Adipocyte (in vitro differentiated cells): ENCODE results near the gene GDF9.

Experiments used
- DNase-seq: peaks from one replicate; pipeline ENCODE4 v3.0.0-alpha.2; 2015; ENCODE audit warnings: low read depth
- H3K27me3 ChIP-seq: replicated peaks from 2 replicates; pipeline ENCODE4 v1.7.0; 2013; ENCODE audit warnings: mild to moderate bottlenecking, low read length, moderate library complexity; ENCODE audit not compliant: control insufficient read depth, insufficient read depth
- H3K36me3 ChIP-seq: 2 replicates; pipeline ENCODE4 v1.7.0; 2013; ENCODE audit warnings: low read length, mild to moderate bottlenecking, moderate library complexity; ENCODE audit not compliant: control insufficient read depth, insufficient read depth, severe bottlenecking
- H3K4me1 ChIP-seq: 2 replicates; pipeline ENCODE4 v1.7.0; 2013; ENCODE audit warnings: mild to moderate bottlenecking, low read length, moderate library complexity; ENCODE audit not compliant: control insufficient read depth, insufficient read depth
- H3K4me3 ChIP-seq: 2 replicates; pipeline ENCODE4 v1.7.0; 2013; ENCODE audit warnings: mild to moderate bottlenecking, low read length, moderate library complexity
- H3K9ac ChIP-seq: 2 replicates; pipeline ENCODE4 v1.7.0; 2013; ENCODE audit warnings: mild to moderate bottlenecking, low read length, moderate library complexity
- H3K9me3 ChIP-seq: 2 replicates; pipeline ENCODE4 v1.7.0; 2013; ENCODE audit warnings: mild to moderate bottlenecking, low read length, moderate library complexity; ENCODE audit not compliant: control insufficient read depth

GDF9 gene, protein sequence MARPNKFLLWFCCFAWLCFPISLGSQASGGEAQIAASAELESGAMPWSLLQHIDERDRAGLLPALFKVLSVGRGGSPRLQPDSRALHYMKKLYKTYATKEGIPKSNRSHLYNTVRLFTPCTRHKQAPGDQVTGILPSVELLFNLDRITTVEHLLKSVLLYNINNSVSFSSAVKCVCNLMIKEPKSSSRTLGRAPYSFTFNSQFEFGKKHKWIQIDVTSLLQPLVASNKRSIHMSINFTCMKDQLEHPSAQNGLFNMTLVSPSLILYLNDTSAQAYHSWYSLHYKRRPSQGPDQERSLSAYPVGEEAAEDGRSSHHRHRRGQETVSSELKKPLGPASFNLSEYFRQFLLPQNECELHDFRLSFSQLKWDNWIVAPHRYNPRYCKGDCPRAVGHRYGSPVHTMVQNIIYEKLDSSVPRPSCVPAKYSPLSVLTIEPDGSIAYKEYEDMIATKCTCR

DNA sequence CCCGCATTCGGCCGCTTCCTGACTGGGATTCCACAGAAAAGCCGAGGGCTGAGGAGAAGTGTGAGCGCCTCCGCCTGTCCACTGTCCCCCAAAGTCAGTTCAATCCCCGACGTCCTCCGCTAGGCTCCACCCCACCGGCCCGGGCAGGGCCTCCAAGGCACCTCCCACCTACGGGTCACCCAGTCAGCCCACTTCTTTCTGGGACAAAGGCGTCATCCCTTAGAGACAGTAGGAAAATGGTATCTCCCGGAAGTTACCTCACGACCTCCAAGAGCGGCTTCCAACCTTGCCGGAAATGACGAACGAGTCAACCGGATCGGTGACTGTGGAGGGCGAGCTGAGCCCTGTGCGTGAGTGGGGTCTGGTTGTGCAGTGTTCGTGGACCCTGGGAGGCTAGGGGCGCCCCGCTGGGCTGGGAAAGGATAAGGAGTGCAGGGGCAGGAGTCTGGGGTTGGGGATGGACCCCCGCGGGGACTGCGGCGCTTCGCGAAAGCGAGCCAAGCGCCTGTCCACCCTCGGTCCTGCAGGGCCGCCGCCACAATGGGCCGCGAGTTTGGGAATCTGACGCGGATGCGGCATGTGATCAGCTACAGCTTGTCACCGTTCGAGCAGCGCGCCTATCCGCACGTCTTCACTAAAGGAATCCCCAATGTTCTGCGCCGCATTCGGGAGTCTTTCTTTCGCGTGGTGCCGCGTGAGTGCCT, at the start of gene GDF9, which contains the start of gene UQCRQ:
Gene GDF9, minus strand, starts transcription at position 128 of the 704 bp plus-strand sequence. CDS start 1,936 bp downstream, outside the sequence.
Gene UQCRQ, plus strand, starts transcription at position 301 of the 704 bp plus-strand sequence. Its CDS starts 240 bp downstream, at position 541.
- H3K27me3 ChIP-seq: no peaks in the 10 kb centered on the region
- H3K9me3 ChIP-seq: no peaks in the 10 kb centered on the region
- DNase-seq: peak; percentile 100
- peak within 1 kb of the TSS; percentile 89 for H3K4me3 ChIP-seq
- H3K4me1 ChIP-seq: peaks cover 11% of the 10 kb centered on the region
- H3K36me3 ChIP-seq: peaks cover 26% of the 10 kb centered on the region
- peak within 1 kb of the TSS; percentile 93 for H3K9ac ChIP-seq

DNA sequence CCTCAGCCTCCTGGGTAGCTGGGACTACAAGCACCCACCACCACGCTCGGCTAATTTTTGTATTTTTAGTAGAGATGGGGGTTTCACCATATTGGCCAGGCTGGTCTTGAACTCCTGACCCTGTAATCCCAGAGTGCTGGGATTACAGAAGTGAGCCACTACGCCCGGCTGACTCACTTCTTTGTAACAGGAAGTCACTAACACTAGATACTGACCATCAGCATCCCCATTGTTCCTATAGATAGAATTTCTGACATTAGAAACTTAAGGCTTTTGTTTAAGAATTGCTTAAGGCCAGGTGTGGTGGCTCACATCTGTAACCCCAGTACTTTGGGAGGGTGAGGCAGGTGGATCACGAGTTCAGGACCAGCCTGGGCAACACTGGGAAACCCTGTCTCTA, 49.4 kb upstream of the GDF9 start:
- H3K9me3 ChIP-seq: no peaks in the 10 kb centered on the region
- H3K4me1 ChIP-seq: no peaks in the 10 kb centered on the region
- no peak overlapping the region for H3K4me3 ChIP-seq
- DNase-seq: no peak
- no peak overlapping the region for H3K9ac ChIP-seq
- H3K27me3 ChIP-seq: no peaks in the 10 kb centered on the region
- peaks cover 60% of the 10 kb centered on the region for H3K36me3 ChIP-seq

DNA sequence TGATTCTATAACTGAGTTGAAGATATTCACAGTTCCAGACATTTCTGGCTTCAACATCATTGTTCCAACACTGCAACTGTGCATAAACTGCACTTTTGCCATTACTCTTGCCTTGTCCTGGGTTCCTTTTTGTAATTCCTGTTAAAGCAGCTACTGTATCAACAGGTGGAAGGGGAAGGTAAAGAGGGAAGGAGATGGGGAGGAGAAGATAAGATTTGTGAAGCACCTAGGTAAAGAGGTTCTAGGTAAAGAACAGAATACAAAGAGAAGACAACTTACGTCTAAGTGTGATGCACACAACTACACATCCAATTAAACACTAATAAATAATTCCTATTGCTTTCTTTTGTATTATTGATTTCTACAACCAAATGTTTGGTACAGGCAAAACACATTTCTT, 43.4 kb upstream of the GDF9 start:
- no peak for DNase-seq
- H3K27me3 ChIP-seq: no peaks in the 10 kb centered on the region

DNA sequence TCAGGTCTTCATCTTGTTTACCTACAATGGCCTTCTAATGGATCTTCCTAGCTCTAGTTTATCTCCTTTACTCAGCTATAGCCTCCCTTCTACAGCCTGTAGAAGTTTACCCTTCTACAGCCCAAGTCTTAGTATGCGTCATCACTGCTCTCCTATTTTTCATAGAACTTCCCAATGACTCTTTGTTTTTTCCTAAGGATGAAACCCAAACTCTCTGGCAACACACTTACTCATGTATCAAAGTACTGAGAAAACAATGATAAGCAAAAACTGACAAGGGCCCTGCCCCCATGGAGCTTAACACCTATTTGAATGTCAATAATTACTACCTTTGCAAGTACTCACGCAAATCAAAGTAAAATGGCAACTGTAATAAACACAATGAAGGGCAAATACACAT, 40.9 kb upstream of the GDF9 start:
- H3K27me3 ChIP-seq: no peaks in the 10 kb centered on the region
- DNase-seq: no peak
- H3K36me3 ChIP-seq: peaks cover 55% of the 10 kb centered on the region

More for the DNA sequence above, 43.4 kb upstream of the GDF9 start:
- H3K9me3 ChIP-seq: no peaks in the 10 kb centered on the region
- H3K4me3 ChIP-seq: no peak overlapping the region
- H3K4me1 ChIP-seq: no peaks in the 10 kb centered on the region
- no peak overlapping the region for H3K9ac ChIP-seq
- peaks cover 52% of the 10 kb centered on the region for H3K36me3 ChIP-seq

DNA sequence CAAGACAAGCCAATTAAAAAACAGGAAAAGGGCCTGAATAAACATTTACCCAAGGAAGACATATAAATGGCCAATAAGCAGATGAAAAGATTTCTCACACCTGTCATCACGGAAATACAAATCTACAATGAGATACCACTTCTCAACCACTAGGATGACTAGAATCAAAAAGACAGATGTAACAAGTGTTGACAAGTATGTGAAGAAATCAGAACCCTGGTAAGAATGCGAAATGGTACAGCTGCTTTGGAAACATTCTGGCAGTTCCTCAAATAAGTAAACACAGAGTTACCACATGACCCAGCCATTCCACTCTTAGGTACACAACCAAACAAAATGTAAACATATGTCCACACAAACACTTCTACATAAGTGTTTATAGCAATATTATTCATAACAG, 39.7 kb upstream of the GDF9 start:
- DNase-seq: peak; percentile 49
- Histone ChIP-seq H3K4me3 (no peak overlapping the region), H3K36me3 (peaks cover 51% of the 10 kb centered on the region)

More for the DNA sequence above, 40.9 kb upstream of the GDF9 start:
- Histone ChIP-seq H3K4me3 (no peak overlapping the region), H3K9me3 (no peaks in the 10 kb centered on the region), H3K9ac (no peak overlapping the region), H3K4me1 (no peaks in the 10 kb centered on the region)

DNA sequence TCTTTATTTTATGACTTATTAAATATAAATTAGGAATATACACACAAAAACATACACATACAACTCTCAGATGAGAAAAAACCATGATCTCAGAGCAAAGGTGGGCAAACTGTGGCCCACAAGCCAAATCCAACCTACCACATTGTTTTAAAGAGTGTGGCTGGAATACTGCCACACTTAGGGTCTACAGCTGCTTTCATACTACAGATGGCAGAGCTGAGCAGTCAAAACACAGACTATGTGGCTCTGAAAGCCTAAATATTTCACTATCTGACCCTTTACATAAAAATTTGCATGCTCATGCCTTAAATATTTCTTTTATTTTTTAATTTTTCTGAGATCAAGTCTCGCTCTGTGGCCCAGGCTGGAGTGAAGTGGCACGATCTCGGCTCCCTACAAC, 35.5 kb upstream of the GDF9 start:
- no peaks in the 10 kb centered on the region for H3K4me1 ChIP-seq
- H3K9ac ChIP-seq: no peak overlapping the region
- H3K27me3 ChIP-seq: no peaks in the 10 kb centered on the region
- peaks cover 65% of the 10 kb centered on the region for H3K36me3 ChIP-seq
- no peaks in the 10 kb centered on the region for H3K9me3 ChIP-seq
- no peak overlapping the region for H3K4me3 ChIP-seq
- no peak for DNase-seq

More for the DNA sequence above, 39.7 kb upstream of the GDF9 start:
- no peaks in the 10 kb centered on the region for H3K9me3 ChIP-seq
- H3K9ac ChIP-seq: no peak overlapping the region
- no peaks in the 10 kb centered on the region for H3K27me3 ChIP-seq
- H3K4me1 ChIP-seq: no peaks in the 10 kb centered on the region

DNA sequence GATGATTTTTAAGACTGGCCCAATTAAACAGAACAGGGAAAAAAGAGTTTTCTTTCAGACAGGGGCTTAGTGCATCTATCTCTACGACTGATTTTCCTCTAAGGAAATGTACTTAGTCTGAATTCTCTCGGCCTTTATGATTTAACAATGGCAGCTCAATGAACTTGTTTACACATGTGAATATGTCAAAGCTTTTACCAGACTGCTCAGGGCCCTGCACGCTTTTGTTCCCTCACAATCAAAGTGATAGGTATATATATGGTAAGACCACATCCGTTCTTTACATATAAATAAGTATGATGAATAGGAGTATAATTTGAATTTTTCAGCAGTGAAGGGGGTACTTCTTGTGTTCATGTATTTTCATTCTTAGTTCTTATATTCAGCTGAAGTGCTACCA, 34.8 kb upstream of the GDF9 start:
- Histone ChIP-seq H3K36me3 (peaks cover 72% of the 10 kb centered on the region), H3K4me1 (peaks cover 5% of the 10 kb centered on the region), H3K9ac (no peak overlapping the region), H3K9me3 (no peaks in the 10 kb centered on the region), H3K4me3 (no peak overlapping the region), H3K27me3 (no peaks in the 10 kb centered on the region)
- no peak for DNase-seq

DNA sequence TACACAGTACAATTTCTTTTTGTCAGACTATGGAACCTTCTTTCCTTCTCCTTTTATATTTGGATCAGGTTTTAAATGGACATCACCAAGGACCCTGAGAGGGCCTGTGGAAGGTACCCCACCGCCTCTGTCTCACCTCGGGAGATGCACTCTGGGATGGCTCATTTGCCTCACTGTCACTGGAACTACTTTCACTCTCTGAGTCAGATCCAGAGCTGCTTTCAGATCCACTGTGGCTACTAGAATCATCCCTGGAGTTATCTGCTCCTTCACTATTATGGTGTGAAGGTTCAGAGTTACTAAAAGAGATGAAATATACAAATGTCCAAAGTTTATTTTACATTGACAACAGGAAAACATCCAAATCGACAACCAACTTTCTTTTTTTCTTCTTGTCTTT, 31.8 kb upstream of the GDF9 start:
- peaks cover 84% of the 10 kb centered on the region for H3K36me3 ChIP-seq

DNA sequence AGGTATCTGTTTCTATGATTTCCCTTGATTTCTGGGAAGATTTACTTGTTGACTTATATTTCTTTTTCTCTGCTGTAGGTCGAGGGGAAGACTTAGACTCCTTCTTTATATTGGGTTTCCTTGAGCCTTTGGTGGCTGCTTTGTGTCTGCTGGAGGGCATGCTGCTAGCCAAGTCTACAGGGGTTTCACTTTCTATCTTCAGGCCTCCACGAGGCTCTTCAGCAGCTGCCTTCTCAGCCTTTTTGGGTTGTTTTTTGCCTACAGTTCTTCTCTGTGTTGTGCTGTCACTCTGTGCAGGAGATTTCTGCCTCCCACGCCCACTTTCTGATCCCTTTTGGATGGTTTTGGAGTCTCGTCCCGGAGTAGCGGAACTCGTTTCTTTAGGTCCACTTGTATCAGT, 30.4 kb upstream of the GDF9 start:
- Histone ChIP-seq H3K36me3 (peaks cover 91% of the 10 kb centered on the region), H3K27me3 (no peaks in the 10 kb centered on the region), H3K9ac (no peak overlapping the region), H3K4me1 (peaks cover 14% of the 10 kb centered on the region), H3K4me3 (no peak overlapping the region), H3K9me3 (no peaks in the 10 kb centered on the region)
- no peak for DNase-seq

More for the DNA sequence above, 31.8 kb upstream of the GDF9 start:
- DNase-seq: no peak
- Histone ChIP-seq H3K4me1 (peaks cover 14% of the 10 kb centered on the region), H3K9ac (no peak overlapping the region), H3K9me3 (no peaks in the 10 kb centered on the region), H3K4me3 (no peak overlapping the region), H3K27me3 (no peaks in the 10 kb centered on the region)

DNA sequence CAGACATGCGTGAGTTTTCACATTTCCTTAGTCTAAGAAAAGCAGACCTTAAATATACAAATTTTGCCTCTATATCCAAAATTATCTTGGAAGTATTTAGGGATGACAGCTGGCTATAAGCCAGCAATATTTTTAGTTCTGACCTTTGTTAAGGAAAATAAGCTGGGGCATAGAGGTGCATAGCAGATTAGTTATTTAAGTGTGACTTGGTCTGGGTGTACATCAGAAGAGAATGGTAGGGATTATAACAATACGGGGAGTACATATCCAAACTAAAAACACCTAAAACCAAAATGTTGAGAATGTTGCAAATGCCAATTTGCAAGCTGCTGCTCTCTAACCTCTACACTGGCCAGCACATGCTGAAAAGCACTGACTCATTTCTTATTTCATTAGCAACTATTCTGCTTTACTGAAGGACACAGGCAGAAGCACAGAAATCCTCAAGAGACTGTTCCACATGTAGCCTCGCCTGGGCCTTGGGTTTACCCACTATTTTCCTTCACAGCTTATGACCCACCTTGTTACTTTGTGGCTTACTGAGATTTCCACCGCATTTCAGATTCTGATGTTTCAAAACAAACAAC, 29.5 kb upstream of the GDF9 start:
- no peak for DNase-seq
- Histone ChIP-seq H3K4me3 (no peak overlapping the region), H3K9me3 (no peaks in the 10 kb centered on the region), H3K9ac (no peak overlapping the region), H3K4me1 (peaks cover 14% of the 10 kb centered on the region), H3K27me3 (no peaks in the 10 kb centered on the region), H3K36me3 (peaks cover 91% of the 10 kb centered on the region)

DNA sequence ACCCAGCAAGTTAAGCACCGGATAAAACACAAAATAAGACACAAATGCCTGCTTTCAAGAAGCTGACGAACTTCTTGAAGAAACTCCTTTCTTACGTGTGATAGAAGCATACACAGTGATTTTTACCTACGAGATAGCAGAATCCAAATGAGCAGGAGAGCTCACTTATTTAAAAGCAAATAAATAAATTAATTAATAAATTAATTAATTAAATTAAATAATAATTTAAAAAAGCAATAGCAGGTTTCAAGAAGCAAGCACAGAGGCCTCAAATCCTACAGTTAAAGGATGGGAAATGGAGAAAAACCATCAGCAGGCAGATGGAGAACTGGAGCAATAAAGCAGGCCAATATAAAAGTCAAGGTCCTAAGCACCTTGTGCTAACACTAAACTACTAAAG, 24.5 kb upstream of the GDF9 start:
- Histone ChIP-seq H3K9me3 (no peaks in the 10 kb centered on the region), H3K4me3 (no peak overlapping the region), H3K36me3 (peaks cover 91% of the 10 kb centered on the region), H3K9ac (no peak overlapping the region), H3K27me3 (no peaks in the 10 kb centered on the region), H3K4me1 (peaks cover 14% of the 10 kb centered on the region)
- DNase-seq: no peak
